ENCODE data around the gene CAMSAP3.

- no peak for TF ChIP-seq CTCF (conservative IDR thresholded peaks at IDR 0.05)
- no peak for TF ChIP-seq ZFX (IDR thresholded peaks at IDR 0.05)
These were observed 35.9 kb downstream of the CAMSAP3 start for GRCh38 chr19:7631577-7631976.

All from C4-2B (cell line).